GM18507 (cell line): ENCODE results near the gene RDH16.
"Not testable (repeated sequence)": the region's sequence is repeated elsewhere in the genome, so short reads cannot be mapped to it uniquely, and the experiment has no call there.

Experiments
- DNase-seq: peaks from one replicate; pipeline ENCODE4 v3.0.0; 2011; ENCODE audit warnings: low read depth; ENCODE audit not compliant: insufficient read length; ENCODE audit errors: extremely low spot score
- FAIRE-seq: peaks from 2 replicates; lab custom pipeline; 2011; peaks lifted over from hg19 to GRCh38; lab: Jason Lieb, UNC

Gene RDH16

DNA sequence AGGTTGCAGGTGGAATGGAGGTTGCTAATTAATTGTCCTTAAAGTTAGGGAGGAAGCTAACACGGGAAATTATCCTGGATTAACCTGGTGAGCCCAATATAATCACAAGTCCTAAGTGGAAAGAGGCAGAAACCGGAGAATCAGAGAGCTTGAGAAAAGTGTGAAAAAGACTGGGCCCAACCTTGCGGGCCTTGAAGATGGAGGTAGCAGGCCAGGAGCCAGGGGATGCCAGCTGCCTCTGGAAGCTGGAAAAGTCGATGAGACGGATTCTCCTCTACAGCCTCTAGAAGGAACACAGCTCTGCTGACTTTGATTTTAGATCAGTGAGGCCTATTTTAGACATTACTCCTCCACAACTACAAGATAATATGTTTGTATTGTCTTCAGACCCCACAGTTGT lies 25.3 kb downstream of the RDH16 start:
- FAIRE-seq (no peak), DNase-seq (no peak)

DNA sequence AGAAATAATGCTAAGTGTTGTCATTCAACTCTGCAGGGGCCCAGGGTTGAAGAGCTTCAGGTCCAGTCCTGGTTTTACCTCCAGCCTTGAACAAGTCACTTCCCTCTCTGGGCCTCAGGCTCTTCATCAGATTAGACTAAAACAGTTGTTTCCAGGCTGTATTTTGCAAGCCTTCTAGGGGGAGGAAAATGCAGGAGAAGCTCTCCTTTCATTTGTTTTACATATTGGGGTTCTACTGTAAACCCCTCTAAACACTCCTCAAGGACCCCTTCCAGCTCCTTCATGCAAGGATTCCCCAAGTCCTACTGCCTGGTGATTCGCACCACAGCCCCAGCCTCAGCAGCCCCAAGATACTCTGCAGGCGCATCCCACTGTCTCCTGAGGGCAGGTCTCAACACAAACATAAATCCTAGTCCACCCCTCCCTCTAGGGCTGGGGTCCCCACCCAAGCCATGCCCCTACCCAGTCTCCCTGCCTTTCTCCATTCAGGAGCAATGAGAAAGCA lies 25.9 kb downstream of the RDH16 start:
- DNase-seq (no peak), FAIRE-seq (no peak)

DNA sequence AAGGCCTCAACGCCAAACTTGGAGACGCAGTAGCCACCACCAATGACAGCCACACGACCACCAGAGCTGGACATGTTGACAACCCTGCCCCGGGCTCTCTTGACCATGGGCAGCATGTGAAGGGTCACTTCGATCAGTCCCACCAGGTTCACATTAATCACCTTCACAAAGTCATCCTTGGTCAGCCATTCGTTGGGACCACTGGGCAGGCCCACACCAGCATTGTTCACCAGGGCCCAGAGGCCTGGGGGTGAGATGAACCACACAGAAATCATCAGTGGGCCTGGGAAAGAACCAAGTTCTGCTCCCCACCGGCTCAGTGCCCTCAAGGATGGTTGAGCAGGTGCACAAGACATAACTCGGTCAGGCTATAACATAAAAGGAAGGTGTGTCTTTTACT lies 27.2 kb downstream of the RDH16 start:
- DNase-seq (no peak), FAIRE-seq (no peak)

DNA sequence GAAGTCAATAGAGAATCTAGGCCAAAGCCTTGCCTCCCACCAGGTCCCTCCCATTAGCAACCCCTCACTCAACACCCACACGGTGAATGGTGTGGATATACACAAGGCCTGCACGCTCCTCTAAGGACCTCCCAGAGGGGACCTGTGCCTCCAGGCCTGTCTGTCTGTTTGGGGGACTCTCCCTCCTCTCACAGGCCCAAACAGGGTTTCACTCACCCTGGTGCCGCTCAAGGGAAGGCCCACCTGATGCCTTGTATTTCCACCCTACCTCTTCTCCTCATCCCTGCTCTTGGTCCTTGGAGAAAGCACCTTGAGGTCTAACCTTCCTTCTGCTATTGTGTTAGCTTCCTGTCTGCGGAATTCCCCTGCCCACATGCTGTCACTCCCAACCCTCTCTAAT lies 27.6 kb downstream of the RDH16 start:
- FAIRE-seq (no peak), DNase-seq (no peak)

DNA sequence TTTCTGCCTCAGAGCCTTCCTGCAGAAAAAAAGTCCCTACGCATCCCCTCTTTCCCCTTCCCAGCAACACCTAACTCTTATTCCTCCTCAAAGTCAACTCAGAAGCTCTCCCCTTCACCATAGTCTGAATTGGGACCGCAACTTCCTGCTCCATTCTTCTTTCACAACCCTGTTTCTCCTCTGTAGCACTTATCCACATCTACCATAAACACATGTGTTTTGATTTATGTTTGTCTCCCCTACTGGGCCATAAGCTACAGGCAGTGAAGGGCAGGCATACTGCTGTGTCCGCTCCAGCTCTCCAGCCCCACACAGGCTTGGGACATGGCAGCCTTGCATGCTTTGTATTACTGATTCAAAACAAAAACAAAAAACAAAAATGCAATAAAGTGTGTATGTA lies 29.1 kb downstream of the RDH16 start:
- FAIRE-seq (no peak), DNase-seq (no peak)

DNA sequence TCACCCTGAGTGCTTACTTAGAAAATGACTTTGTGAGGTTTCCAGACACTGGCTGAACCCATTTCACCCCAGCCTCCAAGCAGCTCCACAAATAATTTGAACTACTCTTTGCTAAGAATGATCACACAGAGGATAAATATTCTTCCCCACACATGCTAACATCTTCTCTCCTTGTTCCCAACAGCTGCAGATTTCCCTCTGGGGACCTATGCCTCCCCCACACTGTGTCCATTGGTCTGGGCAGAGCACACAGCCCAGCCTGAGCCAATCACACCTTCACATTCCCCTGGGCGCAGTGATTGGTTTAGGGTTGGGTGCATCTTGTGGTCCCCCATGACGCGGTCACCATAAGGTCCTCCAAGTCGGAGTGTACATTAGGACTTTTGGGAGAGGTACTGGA lies 30.1 kb downstream of the RDH16 start:
- FAIRE-seq, result no peak

DNA sequence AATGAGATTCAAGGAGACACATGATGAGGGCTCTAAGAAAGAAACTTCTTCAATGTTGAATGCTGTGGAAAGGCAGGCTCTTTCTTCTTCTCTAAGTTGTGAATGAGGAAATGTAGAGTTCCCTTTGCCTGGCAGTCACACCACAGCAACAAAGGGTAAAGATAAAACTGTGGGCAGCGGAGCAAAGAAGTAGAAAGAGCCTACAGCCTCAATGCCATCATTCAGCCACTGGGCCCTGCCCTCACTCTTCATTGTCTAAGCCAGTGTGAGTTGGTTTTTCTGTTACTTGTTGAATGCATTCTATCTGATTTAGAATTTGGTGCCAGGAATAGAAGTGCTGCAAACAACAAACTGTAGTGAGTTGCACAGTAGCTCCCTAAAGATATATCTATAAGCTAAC lies 35.4 kb downstream of the RDH16 start:
- FAIRE-seq, result no peak
- DNase-seq, result no peak

More for the DNA sequence above, 30.1 kb downstream of the RDH16 start:
- DNase-seq, result no peak

DNA sequence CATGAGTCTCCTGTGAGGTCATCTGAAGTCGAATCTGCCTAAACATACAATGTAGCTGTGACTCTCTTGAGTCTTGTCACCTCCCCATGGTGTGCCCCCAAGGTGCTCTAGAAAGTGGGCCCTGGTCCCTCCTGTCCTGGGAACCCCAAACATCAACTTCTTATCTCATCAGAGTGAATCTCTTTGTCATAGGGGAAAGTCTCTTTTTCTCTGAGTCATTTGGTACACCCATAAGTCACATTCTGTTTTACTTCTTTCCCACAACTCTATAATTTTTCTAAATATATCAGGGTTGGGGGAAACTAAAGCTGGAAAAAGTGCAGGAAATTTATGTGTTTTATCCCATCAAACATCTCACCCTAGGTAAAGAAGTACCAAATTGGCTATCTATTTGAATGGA lies 36.1 kb downstream of the RDH16 start:
- DNase-seq (no peak), FAIRE-seq (no peak)

DNA sequence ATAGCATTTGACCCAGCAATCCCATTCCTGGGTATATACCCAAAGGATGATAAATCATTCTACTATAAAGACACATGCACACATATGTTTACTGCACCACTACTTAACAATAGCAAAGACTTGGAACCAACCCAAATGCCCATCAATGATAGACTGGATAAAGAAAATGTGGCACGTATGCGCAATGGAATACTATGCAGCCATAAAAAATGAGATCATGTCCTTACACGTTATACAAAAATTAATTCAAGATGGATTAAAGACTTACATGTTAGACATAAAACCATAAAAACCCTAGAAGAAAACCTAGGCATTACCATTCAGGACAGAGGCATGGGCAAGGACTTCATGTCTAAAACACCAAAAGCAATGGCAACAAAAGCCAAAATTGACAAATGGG lies 39.3 kb downstream of the RDH16 start:
- not testable (repeated sequence) for FAIRE-seq, DNase-seq

DNA sequence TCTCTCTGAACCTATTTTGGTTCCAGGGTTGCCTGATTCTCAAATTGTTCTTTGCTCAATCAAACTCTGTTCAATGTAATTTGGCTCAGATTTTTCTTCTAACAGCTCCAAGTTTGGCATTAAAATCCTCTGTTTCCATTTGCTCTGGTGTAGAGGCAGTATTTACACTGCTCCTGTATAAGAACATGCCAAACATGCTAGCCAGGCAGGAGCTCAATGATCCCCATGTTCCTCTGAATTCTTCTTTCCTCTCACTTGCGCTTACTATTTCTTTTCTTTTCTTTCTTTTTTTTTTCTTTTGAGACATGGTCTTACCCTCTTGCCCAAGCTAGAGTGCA lies 40.4 kb downstream of the RDH16 start:
- FAIRE-seq, result no peak

DNA sequence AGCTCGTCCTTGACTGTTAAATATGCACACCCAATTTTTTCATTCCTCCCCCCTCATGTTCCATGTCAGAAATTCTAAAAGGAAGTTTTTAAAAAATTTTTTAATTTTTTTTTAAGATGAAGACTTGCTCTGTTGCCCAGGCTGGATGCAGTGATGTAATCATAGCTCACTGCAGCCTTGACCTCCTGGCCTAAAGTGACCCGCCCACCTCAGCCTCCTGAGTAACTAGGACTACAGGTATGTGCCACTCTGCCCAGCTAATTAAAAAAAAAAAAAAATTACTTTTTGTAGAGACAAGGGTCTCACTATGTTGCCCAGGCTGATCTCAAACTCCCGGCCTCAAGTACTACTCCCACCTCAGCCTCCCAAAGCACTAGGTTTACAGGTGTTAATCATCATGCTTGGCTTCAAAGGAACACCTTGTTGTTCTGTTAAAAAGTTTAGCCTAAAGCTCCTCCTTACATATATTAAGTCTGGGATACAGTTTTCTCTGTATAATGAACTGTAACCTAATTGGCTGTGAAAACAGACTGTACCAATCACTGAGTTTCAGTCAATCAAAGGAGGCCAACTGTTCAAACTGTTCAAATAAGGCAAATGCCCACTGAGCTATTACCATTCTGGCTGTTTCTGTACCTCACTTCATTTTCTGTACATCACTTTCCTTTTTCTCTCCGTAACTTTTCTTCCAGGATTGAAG lies 41.0 kb downstream of the RDH16 start:
- no peak for DNase-seq
- no peak for FAIRE-seq

More for the DNA sequence above, 40.4 kb downstream of the RDH16 start:
- DNase-seq, result no peak

DNA sequence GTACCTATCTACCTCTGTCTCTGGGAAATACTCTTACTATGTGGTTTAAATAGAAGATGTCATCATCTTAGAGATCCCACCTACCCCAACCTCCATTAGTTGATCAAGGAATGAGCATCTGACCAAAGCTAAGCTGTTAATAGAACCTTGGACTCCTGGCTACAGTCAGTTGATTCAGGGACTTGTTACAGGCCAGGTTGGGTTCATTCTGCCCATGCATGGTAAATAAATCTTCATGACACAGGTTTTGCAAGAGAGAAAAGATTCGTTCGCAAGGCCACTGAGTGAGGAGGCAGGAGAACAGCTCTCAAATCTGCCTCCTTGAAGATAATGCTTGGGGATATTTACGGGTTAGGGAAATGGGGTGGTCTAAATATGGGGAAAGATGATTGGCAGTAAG lies 42.7 kb downstream of the RDH16 start:
- FAIRE-seq (no peak), DNase-seq (no peak)

DNA sequence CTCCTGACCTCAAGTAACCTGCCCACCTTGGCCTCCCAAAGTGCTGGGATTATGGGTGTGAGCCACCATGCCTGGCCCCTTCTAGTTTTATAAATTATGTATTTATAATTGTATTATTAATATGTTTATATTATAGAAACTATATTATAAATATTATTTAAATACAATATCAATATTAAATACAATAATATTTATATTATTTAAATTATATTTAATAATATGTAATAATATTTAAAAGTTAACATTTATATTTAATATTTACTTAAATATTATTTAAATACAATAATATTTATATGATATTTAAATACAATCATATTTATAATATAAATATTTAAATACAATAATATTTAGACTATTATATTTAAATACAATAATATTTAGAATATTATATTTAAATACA lies 43.2 kb downstream of the RDH16 start:
- DNase-seq, result no peak
- FAIRE-seq, result no peak

DNA sequence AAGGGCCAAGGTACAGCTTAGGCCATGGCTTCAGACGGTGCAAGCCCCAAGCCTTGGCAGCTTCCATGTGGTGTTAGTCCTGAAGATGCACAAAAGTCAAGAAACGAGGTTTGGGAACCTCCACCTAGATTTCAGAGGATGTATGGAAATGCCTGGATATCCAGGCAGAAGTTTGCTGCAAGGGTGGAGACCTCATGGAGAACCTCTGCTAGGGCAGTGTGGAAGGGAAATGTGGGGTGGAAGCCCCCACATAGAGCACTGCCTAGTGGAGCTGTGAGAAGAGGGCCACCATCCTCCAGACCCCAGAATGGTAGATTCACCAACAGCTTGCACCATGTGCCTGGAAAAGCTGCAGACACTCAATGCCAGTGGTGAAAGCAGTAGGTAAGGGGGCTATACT lies 48.0 kb downstream of the RDH16 start:
- not testable (repeated sequence) for FAIRE-seq, DNase-seq

DNA sequence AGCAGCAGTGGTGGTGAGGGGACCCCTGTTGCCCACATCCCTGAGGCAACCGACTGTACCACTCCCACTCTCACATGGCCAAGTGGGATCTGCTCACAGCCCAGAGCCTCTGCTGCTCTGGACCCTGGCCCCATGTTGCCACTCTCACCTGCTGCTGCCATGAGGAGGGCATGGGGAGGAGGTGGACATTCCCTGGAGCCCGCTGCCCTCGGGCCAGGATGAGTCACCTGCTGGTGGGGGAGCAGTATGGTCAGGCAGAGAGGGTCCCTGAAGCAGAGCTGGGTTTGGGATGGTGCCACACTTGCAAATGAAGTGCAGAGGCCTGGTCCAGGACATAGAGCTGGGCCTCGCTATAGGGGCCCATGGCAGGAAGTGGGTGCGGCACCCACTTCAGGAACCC lies 49.3 kb downstream of the RDH16 start:
- DNase-seq, result no peak
- no peak for FAIRE-seq

DNA sequence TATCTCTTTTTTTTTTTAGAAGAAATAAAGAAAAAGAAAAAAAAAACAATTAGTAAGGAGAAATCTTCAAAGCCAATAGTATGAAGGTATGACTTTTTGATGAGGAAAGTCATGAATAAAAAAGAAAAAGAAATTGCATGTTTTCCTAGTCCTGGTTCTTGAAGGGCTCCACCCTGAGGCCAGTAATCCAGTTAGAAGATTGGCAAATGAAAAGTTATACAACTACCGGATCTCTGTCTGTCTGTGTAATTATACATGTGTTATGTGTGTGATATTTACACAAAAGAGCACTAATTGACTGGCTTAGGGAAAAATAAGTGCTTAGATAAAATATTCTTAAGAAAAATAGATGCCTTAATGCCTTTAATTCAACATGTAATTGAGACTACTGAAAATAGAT lies 51.6 kb downstream of the RDH16 start:
- DNase-seq (no peak), FAIRE-seq (no peak)

DNA sequence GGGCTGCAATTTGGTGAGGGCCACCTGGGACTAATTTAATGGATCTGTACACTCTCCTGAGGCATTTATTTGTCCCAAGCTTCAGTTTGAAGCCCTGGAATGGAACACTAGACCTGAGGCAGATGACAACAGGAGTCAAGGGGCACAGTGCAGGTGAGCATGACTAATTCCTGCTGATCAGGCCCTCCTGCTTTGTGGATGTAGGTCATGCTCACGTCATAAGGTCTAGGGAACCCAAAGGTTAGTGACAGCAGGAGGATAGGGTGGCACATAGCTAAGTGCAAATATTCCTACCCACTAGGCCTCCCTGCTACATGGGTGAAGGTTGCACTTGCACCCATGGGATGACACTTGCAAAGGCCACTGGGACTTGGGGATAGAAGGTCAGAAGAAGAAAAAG lies 54.0 kb downstream of the RDH16 start:
- DNase-seq (no peak), FAIRE-seq (no peak)
